AG20443 (cell line): ENCODE measurements around the gene DGKQ.
"Not testable (repeated sequence)": the region's sequence is repeated elsewhere in the genome, so short reads cannot be mapped to it uniquely, and the experiment has no call there.

Source experiments
- DNase-seq: peaks from one replicate; pipeline ENCODE4 v3.0.0; 2012; ENCODE audit warnings: low spot score, mixed read lengths

Gene DGKQ

DNA sequence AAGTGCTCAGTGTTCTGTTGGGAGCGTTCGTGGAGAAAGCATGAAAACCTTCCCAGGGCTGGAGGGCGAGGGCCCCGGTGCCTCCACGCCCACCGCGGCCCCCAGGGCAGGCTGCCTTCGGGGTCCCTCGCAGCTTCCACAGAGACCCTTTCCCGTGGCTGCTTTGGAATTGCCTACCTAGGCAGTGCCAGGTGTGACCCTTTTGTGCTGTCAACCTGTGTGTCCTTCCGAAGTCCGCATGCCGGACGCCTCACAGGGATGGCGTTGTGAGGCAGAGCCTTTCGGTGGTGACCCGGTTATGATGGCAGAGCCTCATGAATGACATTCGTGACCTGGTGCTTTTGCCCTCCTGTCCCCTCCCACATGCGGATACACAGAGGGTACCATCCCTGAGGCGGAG lies 23.7 kb downstream of the DGKQ start:
- DNase-seq: no peak

DNA sequence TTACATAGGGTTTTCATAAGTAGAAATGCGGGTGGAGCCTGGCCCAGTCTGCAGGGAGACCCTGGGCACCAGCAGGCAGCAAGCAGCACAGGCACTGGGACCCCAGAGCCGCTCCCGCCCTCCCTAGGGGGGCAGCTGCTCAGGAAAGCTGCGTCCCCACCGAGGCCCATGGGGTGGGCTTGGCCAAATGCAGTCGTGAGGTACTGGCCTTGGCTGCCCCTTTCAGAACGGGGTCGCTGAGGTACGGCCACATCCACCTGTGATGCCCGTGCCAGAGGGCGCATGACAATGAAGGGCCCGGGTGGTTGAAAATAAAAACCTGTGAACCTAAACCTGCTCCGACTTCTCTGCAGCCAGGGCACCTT lies 24.5 kb downstream of the DGKQ start:
- no peak for DNase-seq

DNA sequence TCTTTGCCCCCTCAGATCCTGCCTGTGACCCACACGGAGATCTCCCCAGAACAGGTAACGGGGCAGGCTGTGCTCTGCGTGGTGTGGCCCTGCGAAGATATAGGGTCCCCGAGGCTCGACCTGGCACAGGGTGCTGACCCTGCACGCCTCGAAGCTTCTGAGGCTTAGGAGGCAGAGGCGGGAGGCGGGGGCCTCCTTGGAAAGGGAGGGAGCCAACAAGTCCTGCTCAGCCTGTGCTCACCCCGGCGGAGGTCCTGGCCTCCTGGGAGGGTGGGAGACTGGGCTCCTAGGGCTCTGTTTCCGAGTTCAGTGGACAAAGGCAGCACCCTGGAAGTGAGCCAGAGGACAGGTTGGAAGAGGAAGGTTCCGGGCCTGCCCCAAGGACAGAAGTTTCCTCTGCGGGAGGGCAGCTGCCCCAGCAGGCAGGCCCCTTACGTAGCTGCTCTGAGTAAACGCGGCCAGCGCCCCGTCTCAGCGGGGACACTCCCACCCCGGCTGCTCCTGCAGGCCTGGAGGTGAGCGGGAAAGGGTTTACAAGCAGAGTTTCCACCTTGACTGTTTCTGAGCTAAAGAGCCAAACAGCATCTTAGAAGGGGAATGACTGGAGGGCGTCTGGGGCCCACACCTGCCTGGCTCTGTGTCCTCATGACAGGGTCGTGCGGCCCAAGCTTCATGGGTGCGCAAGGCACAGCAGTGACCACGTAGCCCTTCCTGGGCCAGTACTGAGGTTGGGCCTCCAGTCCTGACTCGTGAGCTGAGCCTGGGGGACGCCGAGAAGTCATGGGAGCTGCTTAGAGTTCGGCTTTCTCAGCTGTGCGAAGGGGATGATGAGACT lies 25.1 kb downstream of the DGKQ start:
- no peak for DNase-seq

- no peak for DNase-seq
Observed at GRCh38 chr4:947491-947971, 25.8 kb downstream of the DGKQ start.

DNA sequence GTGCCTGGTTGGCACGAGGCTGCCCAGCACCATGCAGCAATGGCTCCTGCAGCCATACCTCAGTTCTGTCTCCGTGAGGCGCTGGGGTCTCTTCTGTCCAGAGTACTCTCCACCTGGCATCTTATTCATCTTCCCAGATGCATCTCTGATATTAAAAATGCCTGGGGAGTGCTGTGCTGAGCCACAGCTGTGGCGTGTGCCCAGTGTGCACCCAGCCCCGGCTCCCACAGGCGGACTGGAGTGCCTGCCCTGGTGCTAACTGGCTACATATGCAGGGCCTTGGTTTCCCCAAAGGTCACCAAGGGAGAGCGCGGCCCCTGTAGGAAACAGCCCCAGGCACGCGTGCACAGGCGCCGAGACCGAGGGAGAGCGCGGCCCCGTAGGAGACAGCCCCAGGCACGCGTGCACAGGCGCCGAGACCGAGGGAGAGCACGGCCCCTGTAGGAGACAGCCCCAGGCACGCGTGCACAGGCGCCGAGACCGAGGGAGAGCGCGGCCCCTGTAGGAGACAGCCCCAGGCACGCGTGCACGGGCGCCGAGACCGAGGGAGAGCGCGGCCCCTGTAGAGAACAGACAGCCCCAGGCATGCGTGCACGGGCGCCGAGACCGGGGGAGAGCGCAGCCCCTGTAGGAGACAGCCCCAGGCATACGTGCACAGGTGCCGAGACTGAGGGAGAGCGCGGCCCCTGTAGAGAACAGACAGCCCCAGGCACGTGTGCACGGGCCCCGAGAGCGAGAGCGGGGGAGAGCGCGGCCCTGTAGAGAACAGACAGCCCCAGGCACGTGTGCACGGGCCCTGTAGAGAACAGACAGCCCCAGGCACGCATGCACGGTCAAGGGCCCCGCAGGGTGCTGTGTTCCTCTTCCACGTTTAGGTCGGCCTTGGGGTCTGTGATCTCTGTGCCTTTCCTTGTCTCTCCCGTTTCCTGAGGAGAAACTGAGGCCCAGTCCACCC lies 26.6 kb downstream of the DGKQ start:
- no peak for DNase-seq

DNA sequence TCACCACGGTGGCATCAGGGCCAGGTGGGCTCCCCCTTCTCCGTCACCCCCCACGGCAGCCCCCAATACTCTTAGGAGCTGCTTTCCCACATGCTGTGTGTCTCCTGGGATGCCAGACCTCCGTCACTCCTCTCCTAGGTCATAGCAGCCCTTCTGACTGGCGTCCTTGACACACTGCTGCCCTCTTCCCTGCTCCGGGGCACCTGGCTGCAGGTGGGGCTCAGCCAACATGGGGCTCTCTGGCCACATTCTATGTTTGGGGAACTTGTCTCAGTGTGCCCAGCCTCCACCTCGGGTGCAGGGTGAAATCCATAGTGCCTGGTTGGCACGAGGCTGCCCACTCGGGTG lies 27.3 kb downstream of the DGKQ start:
- no peak for DNase-seq

GRCh38 chr4:945274-946102 lies 27.9 kb downstream of the DGKQ start:
- no peak for DNase-seq

GRCh38 chr4:939508-939907 lies 33.9 kb downstream of the DGKQ start:
- not testable (repeated sequence) for DNase-seq

GRCh38 chr4:932713-933070 lies 40.7 kb downstream of the DGKQ start:
- DNase-seq: peak; percentile 38

DNA sequence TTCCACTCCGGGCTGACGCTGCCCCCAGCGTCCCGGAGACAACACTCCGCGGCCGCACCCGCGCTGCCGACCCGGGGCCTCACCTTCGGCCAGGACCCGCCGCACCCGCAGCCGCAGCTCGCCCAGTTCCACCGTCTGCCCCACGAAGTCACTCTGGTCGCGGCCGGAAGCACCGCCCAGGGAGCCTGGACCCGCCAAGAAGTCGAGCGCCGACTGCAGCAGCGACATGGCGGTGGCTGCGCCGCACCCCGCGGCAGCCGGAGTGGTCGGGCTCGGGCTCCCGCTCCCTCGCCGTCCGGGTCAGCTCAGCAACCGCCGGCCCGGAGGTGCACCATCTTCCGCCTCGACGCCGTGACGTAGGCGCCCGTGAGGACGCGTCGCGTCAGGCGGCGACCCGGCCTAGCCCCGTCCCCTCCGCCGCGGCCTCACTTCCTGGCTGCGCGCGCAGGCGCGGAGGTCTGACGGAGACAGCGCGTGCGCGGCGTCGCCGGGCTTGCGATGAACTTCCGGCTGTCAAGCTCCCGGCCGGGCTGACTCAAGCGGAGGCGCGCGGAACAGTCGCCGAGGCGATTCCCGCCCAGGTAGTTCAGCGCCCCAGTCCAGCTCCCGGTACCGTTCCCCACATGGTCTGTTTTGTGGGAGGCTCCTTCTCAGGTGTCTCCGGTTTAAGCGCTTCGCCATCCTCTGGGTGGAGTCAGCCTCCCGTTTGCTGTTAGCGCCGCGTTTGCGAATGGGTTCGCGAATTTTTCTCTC lies 41.2 kb downstream of the DGKQ start, which contains the start of the genes GAK and TMEM175:
GAK (minus strand) TSS at position 357 of the 753 bp plus-strand sequence; CDS start at position 228, 129 bp downstream.
TMEM175 (plus strand) TSS at position 501 of the 753 bp plus-strand sequence. CDS start 15,280 bp downstream, outside the sequence.
- peak; percentile 100 for DNase-seq

DNA sequence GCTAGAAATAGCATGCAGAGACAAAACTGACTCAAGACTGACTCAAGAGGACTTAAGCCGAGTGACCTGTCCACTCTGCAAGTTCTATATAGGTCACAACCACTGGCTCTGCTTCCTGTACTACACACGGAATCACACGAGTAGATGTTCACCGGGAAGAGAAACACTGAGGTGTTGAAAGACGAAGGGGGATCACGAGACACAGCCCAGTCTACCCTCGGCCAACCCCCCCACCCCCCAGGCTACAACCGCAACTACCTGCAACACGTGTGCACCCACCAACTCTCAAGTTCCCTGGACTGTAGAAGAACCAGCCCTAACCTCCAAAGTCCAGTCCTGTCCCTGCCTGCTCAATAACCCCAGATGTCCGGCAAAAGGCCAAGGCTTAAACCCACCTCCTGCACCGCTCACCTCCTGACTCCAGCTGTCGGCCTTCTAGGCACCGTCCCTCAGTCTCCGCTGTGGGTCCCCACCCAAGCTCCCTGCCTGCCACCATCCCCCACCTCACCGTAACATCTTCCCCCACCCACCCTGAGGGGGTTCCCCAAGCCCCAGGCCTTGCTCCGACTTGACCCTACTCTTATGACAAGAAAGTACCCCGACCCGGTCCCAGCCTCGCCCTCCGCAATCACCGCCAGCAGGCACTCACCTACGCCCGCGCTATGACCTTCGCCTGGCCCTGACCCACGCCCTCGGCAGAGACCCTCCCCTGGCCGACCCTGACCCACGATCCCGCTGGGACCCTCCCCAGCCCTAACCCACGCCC lies 42.0 kb downstream of the DGKQ start:
- DNase-seq: peak; percentile 69

- DNase-seq: no peak
Observed at GRCh38 chr4:930827-931193, 42.6 kb downstream of the DGKQ start.

- no peak for DNase-seq
Observed at GRCh38 chr4:930028-930551, 43.3 kb downstream of the DGKQ start.

DNA sequence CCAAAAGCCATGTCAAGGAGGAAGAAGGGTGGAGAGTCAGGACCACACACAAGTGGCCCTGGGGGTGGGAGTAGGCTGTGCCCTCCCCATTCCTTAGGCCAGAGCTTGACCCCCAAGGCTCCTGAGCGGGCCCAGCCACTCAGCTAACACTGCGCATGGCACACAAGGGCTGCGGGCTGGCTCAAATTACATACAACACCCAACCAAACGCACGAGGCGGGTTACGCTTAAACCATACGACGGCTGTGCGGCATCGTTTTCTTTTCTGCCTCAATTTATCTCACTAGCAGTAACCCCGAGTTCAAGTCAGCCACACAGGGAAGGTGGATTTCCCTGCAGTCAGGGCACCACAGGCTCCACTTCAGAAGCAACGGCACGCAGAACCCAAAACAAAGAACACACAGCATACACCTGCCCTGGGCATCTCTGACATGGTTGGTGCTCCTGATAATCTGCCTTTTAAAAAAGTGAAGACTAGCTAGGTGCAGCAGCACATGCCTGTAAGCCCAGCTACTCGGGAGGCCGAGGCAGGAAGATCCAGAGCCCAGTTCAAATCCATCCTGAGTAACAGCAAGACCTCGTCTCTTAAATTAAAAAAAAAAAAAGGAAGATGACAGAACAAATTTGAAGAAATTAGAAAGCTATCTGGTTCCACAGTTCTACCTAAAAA lies 44.1 kb downstream of the DGKQ start:
- no peak for DNase-seq

GRCh38 chr4:927566-927965 lies 45.8 kb downstream of the DGKQ start:
- DNase-seq: not testable (repeated sequence)

- DNase-seq: no peak
Observed at GRCh38 chr4:926538-926937, 46.8 kb downstream of the DGKQ start.

GRCh38 chr4:925771-926500 lies 47.4 kb downstream of the DGKQ start:
- no peak for DNase-seq

- DNase-seq: no peak
Observed at GRCh38 chr4:925171-925570, 48.2 kb downstream of the DGKQ start.
